Measurements from ENCODE around the gene TAF1A. TPM values are rescaled to one million over a fixed set of nuclear protein-coding genes. Genes with fewer than 3 reads are reported as not detected.

The TAF1A gene
- total RNA-seq, 2 experiments from 2014 or later: 10.9 to 19.2 TPM

DNA sequence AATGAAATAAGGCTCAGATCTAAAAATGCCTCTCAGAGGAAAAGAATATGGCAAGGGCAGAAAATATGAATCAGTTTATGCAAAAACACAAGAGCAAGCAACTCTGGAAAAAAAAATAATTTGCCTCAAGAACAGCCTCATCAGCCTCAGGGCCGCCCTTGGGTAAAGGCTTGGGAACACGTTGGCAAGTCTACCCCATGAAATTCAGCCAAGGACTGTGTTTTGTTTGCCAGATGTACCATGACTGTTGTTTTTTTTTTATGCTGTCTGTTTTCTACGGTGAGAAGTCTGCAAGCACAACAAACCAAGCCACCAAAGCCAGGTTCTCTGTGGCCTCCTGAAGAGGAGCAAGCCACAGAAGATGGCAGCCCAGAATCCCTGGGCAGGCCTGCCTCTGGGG, 59.8 kb downstream of the TAF1A start:
- intact Hi-C loops (cut with micrococcal nuclease; ENCODE audit: unreplicated experiment): no loop called here
- no peaks in the 10 kb centered on the region for H3K9me3 ChIP-seq (ENCODE audit: low read length)
- H3K4me2 ChIP-seq (ENCODE audit: low read length): no peak overlapping the region
- BruUV-seq (replicated peaks): no TSS peak
- no peak for TF ChIP-seq EZH2phosphoT487 (IDR thresholded peaks at IDR 0.05; ENCODE audit: borderline replicate concordance, low read depth, low read length)
- TF ChIP-seq, protein P1, sequence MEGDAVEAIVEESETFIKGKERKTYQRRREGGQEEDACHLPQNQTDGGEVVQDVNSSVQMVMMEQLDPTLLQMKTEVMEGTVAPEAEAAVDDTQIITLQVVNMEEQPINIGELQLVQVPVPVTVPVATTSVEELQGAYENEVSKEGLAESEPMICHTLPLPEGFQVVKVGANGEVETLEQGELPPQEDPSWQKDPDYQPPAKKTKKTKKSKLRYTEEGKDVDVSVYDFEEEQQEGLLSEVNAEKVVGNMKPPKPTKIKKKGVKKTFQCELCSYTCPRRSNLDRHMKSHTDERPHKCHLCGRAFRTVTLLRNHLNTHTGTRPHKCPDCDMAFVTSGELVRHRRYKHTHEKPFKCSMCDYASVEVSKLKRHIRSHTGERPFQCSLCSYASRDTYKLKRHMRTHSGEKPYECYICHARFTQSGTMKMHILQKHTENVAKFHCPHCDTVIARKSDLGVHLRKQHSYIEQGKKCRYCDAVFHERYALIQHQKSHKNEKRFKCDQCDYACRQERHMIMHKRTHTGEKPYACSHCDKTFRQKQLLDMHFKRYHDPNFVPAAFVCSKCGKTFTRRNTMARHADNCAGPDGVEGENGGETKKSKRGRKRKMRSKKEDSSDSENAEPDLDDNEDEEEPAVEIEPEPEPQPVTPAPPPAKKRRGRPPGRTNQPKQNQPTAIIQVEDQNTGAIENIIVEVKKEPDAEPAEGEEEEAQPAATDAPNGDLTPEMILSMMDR (conservative IDR thresholded peaks at IDR 0.05; ENCODE audit: low read length): no peak
- H3K36me3 ChIP-seq (ENCODE audit: insufficient read depth, low read length): no peaks in the 10 kb centered on the region
- no peak overlapping the region for H2AFZ ChIP-seq (ENCODE audit: low read length)
- no peaks in the 10 kb centered on the region for H3K9me2 ChIP-seq (ENCODE audit: insufficient read depth, low read length)
- no peaks in the 10 kb centered on the region for H3K79me2 ChIP-seq (ENCODE audit: insufficient read depth, low read depth, low read length)
- CTCF ChIA-PET (ENCODE audit: unreplicated experiment): no interaction called here
- no peak overlapping the region for H3K4me3 ChIP-seq (ENCODE audit: low read depth, low read length, poor library complexity, severe bottlenecking)
- no peaks in the 10 kb centered on the region for H3K4me1 ChIP-seq (ENCODE audit: insufficient read depth, low read length, poor library complexity, severe bottlenecking)
- POLR2A ChIA-PET: no interaction called here
- DNase-seq (ENCODE audit: low spot score): no peak
- H4K20me1 ChIP-seq (ENCODE audit: insufficient read depth, low read length): no peaks in the 10 kb centered on the region
- H3K27ac ChIP-seq (ENCODE audit: low read depth, low read length, poor library complexity, severe bottlenecking): no peak overlapping the region

DNA sequence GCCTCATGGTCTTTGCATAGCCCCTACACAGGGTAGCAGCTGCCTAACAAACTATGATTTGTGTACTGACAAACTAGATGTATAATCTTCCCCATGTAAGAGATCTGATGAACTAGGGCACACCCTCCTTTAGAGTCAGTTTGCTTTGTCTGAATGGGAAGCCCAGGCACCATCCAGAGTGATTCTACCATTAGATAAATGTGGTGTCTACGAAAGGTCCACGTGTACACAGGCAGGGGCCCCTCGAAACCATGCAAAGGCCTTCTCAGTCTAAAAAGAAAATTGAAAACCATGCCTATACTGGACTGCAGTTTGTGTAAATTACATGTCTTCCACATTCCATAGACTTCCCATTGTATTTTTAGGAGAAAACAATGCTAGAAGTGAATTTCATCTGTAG, 60.6 kb downstream of the TAF1A start:
- no peak overlapping the region for H3K27ac ChIP-seq (ENCODE audit: low read depth, low read length, poor library complexity, severe bottlenecking)
- no peaks in the 10 kb centered on the region for H3K36me3 ChIP-seq (ENCODE audit: insufficient read depth, low read length)
- POLR2A ChIA-PET: no interaction called here
- no peak for DNase-seq (ENCODE audit: low spot score)
- no peaks in the 10 kb centered on the region for H3K79me2 ChIP-seq (ENCODE audit: insufficient read depth, low read depth, low read length)
- intact Hi-C loops (cut with micrococcal nuclease; ENCODE audit: unreplicated experiment): no loop called here
- H4K20me1 ChIP-seq (ENCODE audit: insufficient read depth, low read length): no peaks in the 10 kb centered on the region
- no TSS peak for BruUV-seq (replicated peaks)
- no peaks in the 10 kb centered on the region for H3K9me3 ChIP-seq (ENCODE audit: low read length)
- H2AFZ ChIP-seq (ENCODE audit: low read length): no peak overlapping the region
- H3K4me3 ChIP-seq (ENCODE audit: low read depth, low read length, poor library complexity, severe bottlenecking): no peak overlapping the region
- H3K4me1 ChIP-seq (ENCODE audit: insufficient read depth, low read length, poor library complexity, severe bottlenecking): no peaks in the 10 kb centered on the region
- CTCF ChIA-PET (ENCODE audit: unreplicated experiment): no interaction called here
- TF ChIP-seq EZH2phosphoT487 (IDR thresholded peaks at IDR 0.05; ENCODE audit: borderline replicate concordance, low read depth, low read length): no peak
- TF ChIP-seq, protein P1 (conservative IDR thresholded peaks at IDR 0.05; ENCODE audit: low read length): no peak
- no peaks in the 10 kb centered on the region for H3K9me2 ChIP-seq (ENCODE audit: insufficient read depth, low read length)
- no peak overlapping the region for H3K4me2 ChIP-seq (ENCODE audit: low read length)

DNA sequence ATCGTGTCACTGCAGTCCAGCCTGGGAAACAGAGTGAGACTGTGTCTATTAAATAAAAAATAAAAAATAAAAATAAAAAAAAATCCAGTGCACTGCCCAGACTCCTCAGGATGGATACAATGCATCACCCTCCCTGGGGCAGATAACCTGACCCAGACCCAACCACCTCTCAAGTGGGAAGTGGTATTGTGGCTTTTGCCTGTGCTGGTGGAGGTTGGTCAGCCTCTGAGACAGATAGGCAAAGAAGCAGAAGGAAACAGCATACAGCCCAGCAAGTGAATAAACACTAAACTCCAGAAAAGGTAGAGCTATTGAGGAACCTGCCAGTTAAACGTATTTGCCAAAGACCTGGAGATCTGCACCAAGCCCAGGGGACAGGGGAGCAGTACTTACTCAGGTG, 63.8 kb downstream of the TAF1A start:
- no TSS peak for BruUV-seq (replicated peaks)
- ChIA-PET CTCF (ENCODE audit: unreplicated experiment) (no interaction called here), POLR2A (no interaction called here)
- Histone ChIP-seq H3K9me2 (ENCODE audit: insufficient read depth, low read length) (no peaks in the 10 kb centered on the region), H3K79me2 (ENCODE audit: insufficient read depth, low read depth, low read length) (no peaks in the 10 kb centered on the region), H4K20me1 (ENCODE audit: insufficient read depth, low read length) (no peaks in the 10 kb centered on the region), H3K4me3 (ENCODE audit: low read depth, low read length, poor library complexity, severe bottlenecking) (no peak overlapping the region), H3K36me3 (ENCODE audit: insufficient read depth, low read length) (no peaks in the 10 kb centered on the region), H3K4me1 (ENCODE audit: insufficient read depth, low read length, poor library complexity, severe bottlenecking) (no peaks in the 10 kb centered on the region), H3K9me3 (ENCODE audit: low read length) (no peaks in the 10 kb centered on the region), H3K4me2 (ENCODE audit: low read length) (no peak overlapping the region), H3K27ac (ENCODE audit: low read depth, low read length, poor library complexity, severe bottlenecking) (no peak overlapping the region), H2AFZ (ENCODE audit: low read length) (no peak overlapping the region)
- DNase-seq (ENCODE audit: low spot score): no peak
- TF ChIP-seq EZH2phosphoT487 (IDR thresholded peaks at IDR 0.05; ENCODE audit: borderline replicate concordance, low read depth, low read length): no peak
- TF ChIP-seq, protein P1 (conservative IDR thresholded peaks at IDR 0.05; ENCODE audit: low read length): no peak
- intact Hi-C loops (cut with micrococcal nuclease; ENCODE audit: unreplicated experiment): no loop called here
